Astrocyte of the cerebellum (primary cell): ENCODE data around the gene EXOC6B.

Source experiments
- DNase-seq: peaks from one replicate; pipeline ENCODE4 v3.0.0-alpha.2; 2011; ENCODE audit warnings: low read depth
- H3K4me3 ChIP-seq: 2 replicates; pipeline ENCODE4 v1.5.1; 2011; ENCODE audit warnings: mild to moderate bottlenecking, low read depth, low read length, moderate library complexity
- in situ Hi-C: cut with HindIII; loops from 2 replicates; pipeline ENCODE4 v1.10.0; 2017; ENCODE audit warnings: low sequenced_read_pairs
- TF ChIP-seq, protein P1 (sequence below): IDR thresholded peaks from 2 replicates; pipeline ENCODE4 v1.5.1; 2012; ENCODE audit warnings: low read length, low read depth, moderate library complexity, mild to moderate bottlenecking; ENCODE audit errors: missing control alignments

EXOC6B gene

GRCh38 chr2:72859831-72860262 lies 34.0 kb upstream of the EXOC6B start:
- TF ChIP-seq, protein P1, sequence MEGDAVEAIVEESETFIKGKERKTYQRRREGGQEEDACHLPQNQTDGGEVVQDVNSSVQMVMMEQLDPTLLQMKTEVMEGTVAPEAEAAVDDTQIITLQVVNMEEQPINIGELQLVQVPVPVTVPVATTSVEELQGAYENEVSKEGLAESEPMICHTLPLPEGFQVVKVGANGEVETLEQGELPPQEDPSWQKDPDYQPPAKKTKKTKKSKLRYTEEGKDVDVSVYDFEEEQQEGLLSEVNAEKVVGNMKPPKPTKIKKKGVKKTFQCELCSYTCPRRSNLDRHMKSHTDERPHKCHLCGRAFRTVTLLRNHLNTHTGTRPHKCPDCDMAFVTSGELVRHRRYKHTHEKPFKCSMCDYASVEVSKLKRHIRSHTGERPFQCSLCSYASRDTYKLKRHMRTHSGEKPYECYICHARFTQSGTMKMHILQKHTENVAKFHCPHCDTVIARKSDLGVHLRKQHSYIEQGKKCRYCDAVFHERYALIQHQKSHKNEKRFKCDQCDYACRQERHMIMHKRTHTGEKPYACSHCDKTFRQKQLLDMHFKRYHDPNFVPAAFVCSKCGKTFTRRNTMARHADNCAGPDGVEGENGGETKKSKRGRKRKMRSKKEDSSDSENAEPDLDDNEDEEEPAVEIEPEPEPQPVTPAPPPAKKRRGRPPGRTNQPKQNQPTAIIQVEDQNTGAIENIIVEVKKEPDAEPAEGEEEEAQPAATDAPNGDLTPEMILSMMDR, result peak; percentile 68
- in situ Hi-C loops, result no loop called here
- peak; percentile 42 for DNase-seq
- H3K4me3 ChIP-seq, result no peak overlapping the region

DNA sequence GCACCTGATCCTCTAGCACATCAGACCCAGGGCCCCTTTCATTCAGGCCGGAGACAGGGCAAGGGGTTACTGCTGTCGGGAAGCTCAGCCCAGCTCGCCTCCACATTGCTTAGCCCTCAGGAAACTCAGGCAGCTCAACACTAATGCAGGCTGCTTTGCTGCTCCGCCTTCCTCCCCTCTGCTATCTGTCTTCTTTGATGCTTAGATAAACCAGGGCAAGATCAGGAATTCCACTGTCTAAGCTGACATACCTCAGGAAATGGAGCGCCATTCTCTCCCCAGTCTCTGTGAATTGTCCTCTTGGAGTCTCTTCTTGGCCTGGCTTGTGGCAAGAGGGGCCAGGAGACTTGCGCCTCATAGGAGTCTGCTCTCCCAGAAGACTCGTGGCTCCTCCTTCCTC lies 25.5 kb upstream of the EXOC6B start:
- in situ Hi-C loops, result loop anchor here (5.0 kb wide), 1 partner anchor 99 kb away; no protein-coding TSS in a partner anchor
- TF ChIP-seq, protein P1, result no peak
- DNase-seq, result no peak
- no peak overlapping the region for H3K4me3 ChIP-seq

GRCh38 chr2:72849138-72849462 lies 23.3 kb upstream of the EXOC6B start:
- TF ChIP-seq, protein P1, result no peak
- H3K4me3 ChIP-seq, result no peak overlapping the region
- DNase-seq, result no peak
- in situ Hi-C loops, result no loop called here

DNA sequence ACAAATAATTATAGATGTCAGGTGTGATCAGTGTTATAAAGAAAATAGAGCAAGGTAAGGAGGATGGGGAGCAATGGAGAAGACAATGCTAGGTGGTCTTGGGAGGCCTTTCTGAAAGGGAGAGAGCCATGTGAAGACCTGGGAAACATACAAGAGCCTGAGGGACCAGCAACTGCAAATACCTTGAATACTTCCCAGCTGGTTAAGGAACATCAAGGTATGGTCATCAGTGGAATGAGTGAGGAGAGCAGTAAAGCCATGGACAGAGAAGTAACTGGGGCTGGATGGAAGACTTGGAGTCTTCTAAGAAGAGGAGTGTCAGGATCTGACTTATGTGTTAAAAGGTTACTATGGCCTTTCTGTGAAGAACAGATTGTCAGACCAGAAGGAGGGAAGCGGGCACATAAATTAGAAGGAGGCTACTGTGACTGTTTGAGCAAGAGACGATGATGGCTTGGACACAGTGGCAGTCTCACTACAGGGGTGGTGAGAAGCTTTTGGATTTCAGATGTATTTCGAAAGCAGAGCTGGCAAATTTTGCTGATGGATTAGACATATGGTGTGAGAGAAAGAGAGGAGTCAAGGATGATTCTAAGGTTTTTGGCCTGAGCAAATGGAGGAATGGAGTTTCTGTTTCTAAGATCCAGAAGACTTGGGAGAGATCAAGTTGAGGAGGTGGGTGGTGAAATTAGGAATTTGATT lies 22.8 kb upstream of the EXOC6B start:
- no peak for DNase-seq
- H3K4me3 ChIP-seq, result no peak overlapping the region
- in situ Hi-C loops, result no loop called here
- TF ChIP-seq, protein P1, result no peak

DNA sequence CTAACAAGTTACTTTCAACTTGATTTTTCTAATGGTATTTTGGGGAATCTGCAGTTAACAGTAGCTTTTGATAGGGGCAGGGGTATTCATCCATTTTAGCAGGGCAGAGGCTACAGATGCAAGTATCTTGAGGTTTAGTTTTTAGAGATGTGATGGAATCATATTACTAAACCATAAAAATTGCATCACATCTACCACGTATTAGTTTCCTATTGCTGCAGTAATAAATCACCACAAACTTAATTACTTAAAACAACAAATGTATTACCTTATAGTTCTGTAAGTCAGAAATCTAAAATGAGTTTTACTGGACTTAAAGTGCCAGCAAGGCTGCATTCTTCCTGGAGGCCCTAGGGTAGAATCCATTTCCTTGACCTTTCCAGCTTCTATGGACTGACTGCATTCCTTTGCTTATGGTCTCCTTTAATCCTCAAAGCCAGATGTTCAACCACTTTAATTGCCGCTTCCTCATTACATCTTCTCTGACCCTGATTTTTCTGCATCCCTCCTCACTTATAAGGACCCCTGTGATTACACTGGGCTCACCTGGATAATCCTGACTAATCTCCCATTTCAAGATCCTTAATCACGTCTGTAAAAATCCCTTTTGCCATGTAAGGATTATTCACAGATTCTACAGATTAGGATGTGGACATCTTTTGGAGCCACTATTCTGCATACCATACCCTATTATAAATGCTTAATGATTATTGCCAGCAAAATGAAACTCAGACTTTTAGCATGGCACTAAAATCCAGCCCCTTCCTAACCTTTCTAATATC lies 21.9 kb upstream of the EXOC6B start:
- no peak overlapping the region for H3K4me3 ChIP-seq
- in situ Hi-C loops, result no loop called here
- DNase-seq, result no peak
- TF ChIP-seq, protein P1, result no peak

DNA sequence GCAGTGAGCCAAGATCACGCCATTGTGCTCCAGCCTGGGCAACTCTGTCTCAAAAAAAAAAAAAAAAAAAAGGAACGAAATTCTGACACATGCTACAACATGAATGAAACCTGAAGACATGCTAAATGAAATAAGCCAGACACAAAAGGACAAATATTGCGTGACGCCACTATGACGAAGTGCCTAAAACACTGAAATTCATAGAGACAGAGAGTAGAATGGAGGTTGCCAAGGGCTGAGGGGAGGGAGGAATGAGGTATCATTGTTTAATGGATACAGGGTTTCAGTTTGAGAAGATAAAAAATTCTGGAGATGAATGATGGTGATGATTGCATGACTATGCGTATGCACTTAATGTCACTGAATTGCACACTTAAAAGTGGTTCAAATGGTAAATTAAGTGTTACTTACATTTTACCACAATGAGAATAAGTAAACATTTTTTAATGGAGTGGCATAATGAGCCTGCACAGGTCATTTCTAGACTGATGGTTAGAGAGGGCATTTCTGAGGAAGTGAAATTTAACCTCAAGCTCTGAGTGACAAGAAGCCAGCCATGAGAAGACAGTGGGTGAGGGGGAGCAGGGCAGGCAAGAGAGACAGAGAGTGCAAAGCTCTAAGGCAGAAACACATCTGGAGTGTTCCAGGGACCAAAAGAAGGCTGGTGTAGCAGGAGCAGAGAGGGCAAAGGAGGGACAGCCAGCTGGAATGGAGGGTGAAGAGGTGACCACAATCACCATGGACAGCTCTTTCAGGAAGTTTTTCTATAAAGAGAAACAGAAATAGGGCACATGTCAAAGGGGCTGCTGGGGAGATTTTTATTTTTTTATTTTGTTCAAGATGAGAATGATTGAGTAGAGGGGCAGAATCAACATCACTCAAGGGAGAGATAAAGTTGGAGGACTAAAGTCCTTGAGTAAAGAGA lies 20.6 kb upstream of the EXOC6B start:
- TF ChIP-seq, protein P1, result no peak
- H3K4me3 ChIP-seq, result no peak overlapping the region
- DNase-seq, result no peak
- in situ Hi-C loops, result no loop called here
